Measurements from ENCODE around the gene FXYD7. TPM values are rescaled to one million over a fixed set of nuclear protein-coding genes. Genes with fewer than 3 reads are reported as not detected.

The FXYD7 gene
- total RNA-seq, 2 experiments from 2014 or later, result 4.5 to 5.0 TPM

GRCh38 chr19:35105047-35105410, 38.0 kb upstream of the FXYD7 start:
- Mint-ChIP-seq H3K27ac (no peak overlapping the region), H3K27me3 (peaks cover 1% of the 10 kb centered on the region), H3K4me3 (no peak overlapping the region), H3K9me3 (peaks cover 5% of the 10 kb centered on the region), H3K36me3 (ENCODE audit: low read depth) (no peaks in the 10 kb centered on the region), H3K4me1 (no peaks in the 10 kb centered on the region)
- POLR2A ChIA-PET, result no interaction called here
- CTCF ChIA-PET, result no interaction called here
- DNase-seq, result no peak

GRCh38 chr19:35105411-35106290, 37.4 kb upstream of the FXYD7 start:
- ChIA-PET POLR2A (no interaction called here), CTCF (interaction anchor here (1.8 kb wide), 1 partner anchor 10 kb away, joined by 6 read pairs; the partner anchor contains the start of gene FXYD3)
- H3K27ac Mint-ChIP-seq, result no peak overlapping the region
- peaks cover 5% of the 10 kb centered on the region for H3K9me3 Mint-ChIP-seq
- no peak for DNase-seq
- H3K4me1 Mint-ChIP-seq, result no peaks in the 10 kb centered on the region
- H3K36me3 Mint-ChIP-seq (ENCODE audit: low read depth), result no peaks in the 10 kb centered on the region
- H3K4me3 Mint-ChIP-seq, result no peak overlapping the region
- H3K27me3 Mint-ChIP-seq, result peaks cover 1% of the 10 kb centered on the region

- Mint-ChIP-seq H3K9me3 (peaks cover 5% of the 10 kb centered on the region), H3K4me1 (no peaks in the 10 kb centered on the region), H3K27ac (no peak overlapping the region), H3K27me3 (peaks cover 1% of the 10 kb centered on the region), H3K4me3 (no peak overlapping the region), H3K36me3 (ENCODE audit: low read depth) (no peaks in the 10 kb centered on the region)
- ChIA-PET POLR2A (no interaction called here), CTCF (interaction anchor here (1.8 kb wide), 1 partner anchor 9 kb away, joined by 6 read pairs; the partner anchor contains the start of gene FXYD3)
- DNase-seq, result no peak
Measured at GRCh38 chr19:35106291-35106583, 36.8 kb upstream of the FXYD7 start.

DNA sequence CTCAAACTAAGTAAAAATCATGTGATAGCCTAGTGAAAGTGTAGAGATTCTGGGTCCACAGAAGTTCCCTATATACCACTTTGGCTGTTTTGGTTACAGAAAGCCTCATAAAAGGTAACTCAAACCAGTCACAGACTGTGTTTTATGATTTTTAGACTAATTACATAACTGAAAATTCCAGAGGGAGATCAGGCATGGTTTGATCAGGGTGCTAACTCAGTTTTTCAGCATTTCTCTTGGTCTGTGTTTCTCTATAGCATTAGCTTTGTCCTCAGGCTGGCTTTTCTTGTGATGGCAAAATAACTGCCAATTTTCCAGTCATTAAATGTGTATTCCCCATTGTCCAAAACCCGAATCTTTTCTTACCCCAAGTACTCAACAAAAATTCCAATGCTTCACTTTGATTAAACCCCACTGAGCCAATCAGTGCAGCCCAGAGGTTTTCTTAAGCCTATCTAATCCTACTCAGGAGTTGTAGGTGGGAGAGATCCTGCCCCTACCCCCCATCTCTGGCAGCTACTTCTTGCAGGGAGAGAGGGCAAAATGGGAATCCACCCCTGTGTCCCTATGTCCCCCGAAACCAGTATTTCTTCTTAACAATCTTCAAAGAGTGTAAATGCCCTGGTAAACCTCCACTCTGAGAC, 36.0 kb upstream of the FXYD7 start:
- no peak for DNase-seq
- CTCF ChIA-PET, result interaction anchor here (1.8 kb wide), 1 partner anchor 8 kb away, joined by 6 read pairs; the partner anchor contains the start of gene FXYD3
- Mint-ChIP-seq H3K4me1 (no peaks in the 10 kb centered on the region), H3K27me3 (peaks cover 1% of the 10 kb centered on the region), H3K27ac (no peak overlapping the region), H3K9me3 (peaks cover 5% of the 10 kb centered on the region), H3K36me3 (ENCODE audit: low read depth) (no peaks in the 10 kb centered on the region), H3K4me3 (no peak overlapping the region)
- POLR2A ChIA-PET, result no interaction called here

DNA sequence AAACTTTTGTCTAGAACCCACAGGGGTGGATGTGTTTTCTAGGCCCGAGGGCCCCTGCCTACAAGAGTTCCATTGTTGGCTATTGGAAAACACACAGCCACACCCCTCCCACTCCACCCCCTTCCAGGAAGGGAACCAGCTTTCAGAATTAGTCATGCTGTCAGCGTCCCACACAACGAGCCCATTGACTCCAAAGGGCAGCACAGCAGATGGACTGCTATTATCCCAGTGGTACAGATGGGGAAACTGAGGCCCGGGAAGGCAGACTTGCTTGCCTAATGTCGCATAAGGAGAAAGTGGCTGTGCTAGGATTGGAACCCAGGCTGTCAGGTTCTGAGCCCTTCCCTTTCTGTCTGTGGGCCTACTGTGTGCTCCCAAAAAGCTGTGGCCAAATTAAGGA, 35.5 kb upstream of the FXYD7 start:
- DNase-seq, result no peak
- H3K4me1 Mint-ChIP-seq, result no peaks in the 10 kb centered on the region
- no peaks in the 10 kb centered on the region for H3K36me3 Mint-ChIP-seq (ENCODE audit: low read depth)
- peaks cover 1% of the 10 kb centered on the region for H3K27me3 Mint-ChIP-seq
- no peak overlapping the region for H3K27ac Mint-ChIP-seq
- ChIA-PET CTCF (interaction anchor here (1.8 kb wide), 1 partner anchor 8 kb away, joined by 6 read pairs; the partner anchor contains the start of gene FXYD3), POLR2A (no interaction called here)
- H3K9me3 Mint-ChIP-seq, result peaks cover 5% of the 10 kb centered on the region
- H3K4me3 Mint-ChIP-seq, result no peak overlapping the region

DNA sequence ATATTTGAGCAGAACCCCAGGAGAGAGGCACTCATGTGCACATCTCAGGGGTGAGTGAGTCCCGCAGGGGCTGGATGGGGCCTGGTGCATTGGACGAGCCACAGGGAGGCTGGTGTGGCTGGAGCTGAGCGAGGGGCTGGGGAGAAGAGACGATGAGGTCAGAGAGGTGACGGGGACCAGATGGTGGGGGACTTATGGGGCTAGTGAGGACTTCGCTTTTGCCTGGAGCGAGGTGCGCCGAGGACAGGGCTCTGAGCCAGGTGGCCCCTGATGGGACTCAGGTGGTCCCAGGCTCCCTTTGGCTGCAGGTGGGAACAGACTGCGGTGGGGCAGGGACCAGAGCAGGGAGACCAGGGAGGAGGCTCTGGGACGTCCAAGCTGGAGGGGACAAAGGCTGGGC, 34.3 kb upstream of the FXYD7 start:
- H3K36me3 Mint-ChIP-seq (ENCODE audit: low read depth), result no peaks in the 10 kb centered on the region
- H3K4me3 Mint-ChIP-seq, result no peak overlapping the region
- H3K27me3 Mint-ChIP-seq, result peaks cover 1% of the 10 kb centered on the region
- DNase-seq, result no peak
- CTCF ChIA-PET, result no interaction called here
- POLR2A ChIA-PET, result no interaction called here
- peaks cover 5% of the 10 kb centered on the region for H3K9me3 Mint-ChIP-seq
- H3K27ac Mint-ChIP-seq, result no peak overlapping the region
- H3K4me1 Mint-ChIP-seq, result no peaks in the 10 kb centered on the region

GRCh38 chr19:35109395-35110112, 33.5 kb upstream of the FXYD7 start:
- Mint-ChIP-seq H3K4me3 (no peak overlapping the region), H3K27ac (no peak overlapping the region), H3K27me3 (peaks cover 1% of the 10 kb centered on the region), H3K9me3 (peaks cover 5% of the 10 kb centered on the region), H3K4me1 (peaks cover 2% of the 10 kb centered on the region), H3K36me3 (ENCODE audit: low read depth) (no peaks in the 10 kb centered on the region)
- DNase-seq, result no peak
- CTCF ChIA-PET, result no interaction called here
- POLR2A ChIA-PET, result no interaction called here

DNA sequence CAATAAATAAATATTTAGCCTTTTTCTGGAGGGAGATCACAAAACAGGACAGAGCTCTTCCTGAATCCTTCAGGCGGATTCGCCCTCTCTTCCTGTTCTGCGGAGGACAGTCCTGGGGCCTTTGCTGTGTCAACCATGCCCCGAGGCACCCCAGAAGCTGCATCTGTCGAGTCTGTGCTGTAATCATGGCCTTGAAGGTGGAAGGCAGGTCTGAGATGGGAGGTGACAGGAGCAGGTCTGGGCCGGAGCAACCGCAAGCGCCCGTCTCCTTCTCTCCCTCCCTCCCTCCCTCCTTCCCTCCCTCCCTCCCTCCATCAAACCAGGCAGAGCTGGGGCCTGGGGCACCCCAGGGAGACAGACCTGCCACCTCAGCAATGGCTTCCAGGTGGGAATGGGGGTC, 32.1 kb upstream of the FXYD7 start:
- no peaks in the 10 kb centered on the region for H3K36me3 Mint-ChIP-seq (ENCODE audit: low read depth)
- peaks cover 5% of the 10 kb centered on the region for H3K4me1 Mint-ChIP-seq

GRCh38 chr19:35112995-35113688, 29.9 kb upstream of the FXYD7 start:
- DNase-seq, result no peak
- H3K27ac Mint-ChIP-seq, result no peak overlapping the region
- ChIA-PET CTCF (no interaction called here), POLR2A (no interaction called here)
- H3K9me3 Mint-ChIP-seq, result no peaks in the 10 kb centered on the region
- H3K27me3 Mint-ChIP-seq, result peaks cover 7% of the 10 kb centered on the region
- no peaks in the 10 kb centered on the region for H3K36me3 Mint-ChIP-seq (ENCODE audit: low read depth)
- H3K4me1 Mint-ChIP-seq, result peaks cover 5% of the 10 kb centered on the region
- H3K4me3 Mint-ChIP-seq, result no peak overlapping the region

More for the DNA sequence above, 32.1 kb upstream of the FXYD7 start:
- CTCF ChIA-PET, result interaction anchor here (1.4 to 1.8 kb wide), 2 partner anchors 18 to 44 kb away, joined by 3 to 8 read pairs; no protein-coding TSS in a partner anchor
- DNase-seq, result no peak
- no peak overlapping the region for H3K4me3 Mint-ChIP-seq
- H3K27ac Mint-ChIP-seq, result no peak overlapping the region
- peaks cover 1% of the 10 kb centered on the region for H3K27me3 Mint-ChIP-seq
- POLR2A ChIA-PET, result no interaction called here
- H3K9me3 Mint-ChIP-seq, result peaks cover 5% of the 10 kb centered on the region

DNA sequence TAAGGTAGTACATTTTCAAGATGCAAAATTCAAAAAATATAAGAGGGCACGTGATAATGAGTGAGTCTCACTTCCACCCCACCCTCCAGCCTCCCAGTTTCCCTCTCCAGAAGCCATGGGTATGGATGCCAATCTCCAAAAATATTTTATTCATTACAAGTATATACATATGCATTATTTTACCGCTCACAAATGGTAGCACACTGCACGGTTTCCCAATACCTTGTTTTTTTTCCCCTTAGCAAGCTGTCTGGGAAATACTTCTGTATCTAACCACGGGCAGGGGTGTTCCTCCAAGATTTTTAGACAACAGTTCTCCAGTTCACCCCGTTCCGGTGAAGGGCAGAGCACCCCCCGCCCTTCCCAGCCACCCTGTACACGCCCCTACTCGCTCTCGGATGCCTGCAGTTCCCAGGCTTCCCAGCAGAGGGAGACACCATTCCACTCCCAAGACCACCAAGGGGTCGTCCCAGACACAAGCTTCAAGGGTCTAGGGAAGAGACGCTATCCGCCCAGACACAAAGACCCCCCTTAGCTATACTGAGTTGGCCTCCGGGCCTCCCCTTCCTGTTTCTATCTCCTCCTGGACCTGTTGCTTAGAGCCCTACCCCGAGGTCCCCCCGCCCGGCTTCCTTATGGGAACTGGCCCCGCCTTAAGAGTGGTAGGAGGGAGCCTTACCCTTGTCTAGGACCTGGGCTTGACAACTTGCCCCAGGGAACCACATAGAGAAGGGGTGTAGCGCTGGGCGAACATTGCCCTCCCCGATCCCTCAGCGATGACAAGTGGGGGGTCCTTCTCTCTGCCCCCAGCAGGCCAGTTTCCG, 28.5 kb upstream of the FXYD7 start:
- Mint-ChIP-seq H3K27ac (peak overlapping the region; percentile 19), H3K4me3 (no peak overlapping the region), H3K4me1 (peaks cover 5% of the 10 kb centered on the region), H3K27me3 (peaks cover 5% of the 10 kb centered on the region), H3K36me3 (ENCODE audit: low read depth) (no peaks in the 10 kb centered on the region), H3K9me3 (no peaks in the 10 kb centered on the region)
- CTCF ChIA-PET, result interaction anchor here (0.5 to 2.4 kb wide), 3 partner anchors 8 to 585 kb away, joined by 3 to 6 read pairs (median 3); no protein-coding TSS in a partner anchor
- peak; percentile 61 for DNase-seq
- POLR2A ChIA-PET, result no interaction called here

- H3K9me3 Mint-ChIP-seq, result no peaks in the 10 kb centered on the region
- H3K4me1 Mint-ChIP-seq, result peaks cover 5% of the 10 kb centered on the region
- peaks cover 5% of the 10 kb centered on the region for H3K27me3 Mint-ChIP-seq
- DNase-seq, result no peak
- H3K36me3 Mint-ChIP-seq (ENCODE audit: low read depth), result no peaks in the 10 kb centered on the region
- ChIA-PET CTCF (interaction anchor here (0.6 to 2.4 kb wide), 3 partner anchors 9 to 135 kb away, joined by 3 to 6 read pairs (median 3); no protein-coding TSS in a partner anchor), POLR2A (no interaction called here)
- no peak within 1 kb of the TSS for H3K4me3 Mint-ChIP-seq
- no peak within 1 kb of the TSS for H3K27ac Mint-ChIP-seq
Measured at GRCh38 chr19:35115177-35115951, 27.7 kb upstream of the FXYD7 start, which contains the start of gene FXYD3. Gene FXYD3 (plus strand): TSS chr19:35115823. CDS start chr19:35119377, 3,554 bp downstream.

All from activated CD4-positive, alpha-beta T cell treated with anti-CD3 and anti-CD28 coated beads, Interleukin-2, amount 10 ng/mL, durations not matched to agents 7 days and 5 days (primary cell).